Stromal cell of bone marrow (primary cell): Measurements from ENCODE around the gene REEP2.
A peak's percentile ranks its signal among the peaks of the same experiment; 100 is the strongest.
"Not testable (repeated sequence)": the region's sequence is repeated elsewhere in the genome, so short reads cannot be mapped to it uniquely, and the experiment has no call there.

ENCODE experiments used
- DNase-seq: peaks from one replicate; pipeline ENCODE4 v3.0.0-alpha.2; 2012; ENCODE audit warnings: low read depth

The REEP2 gene

GRCh38 chr5:138466125-138466899 is 27.5 kb downstream of the REEP2 start:
- no peak for DNase-seq

GRCh38 chr5:138466900-138467710 is 28.2 kb downstream of the REEP2 start:
- no peak for DNase-seq

- no peak for DNase-seq
Measured at GRCh38 chr5:138467711-138468132, 28.9 kb downstream of the REEP2 start.

GRCh38 chr5:138468133-138468965 is 29.5 kb downstream of the REEP2 start:
- DNase-seq, result no peak

- DNase-seq, result no peak
Measured at GRCh38 chr5:138468966-138469539, 30.2 kb downstream of the REEP2 start.

- peak; percentile 78 for DNase-seq
Measured at GRCh38 chr5:138469540-138470321, 30.9 kb downstream of the REEP2 start.

- no peak for DNase-seq
Measured at GRCh38 chr5:138470322-138471051, 31.6 kb downstream of the REEP2 start.

- DNase-seq, result no peak
Measured at GRCh38 chr5:138471052-138471361, 32.1 kb downstream of the REEP2 start.

GRCh38 chr5:138472353-138472752 is 33.5 kb downstream of the REEP2 start:
- DNase-seq, result no peak

- DNase-seq, result not testable (repeated sequence)
Measured at GRCh38 chr5:138473151-138473550, 34.3 kb downstream of the REEP2 start.

GRCh38 chr5:138476918-138477317 is 38.1 kb downstream of the REEP2 start:
- no peak for DNase-seq

- no peak for DNase-seq
Measured at GRCh38 chr5:138482638-138483037, 43.8 kb downstream of the REEP2 start.

- no peak for DNase-seq
Measured at GRCh38 chr5:138488481-138488945, 49.7 kb downstream of the REEP2 start.

- no peak for DNase-seq
Measured at GRCh38 chr5:138489683-138490061, 50.8 kb downstream of the REEP2 start.

GRCh38 chr5:138490648-138491283 is 51.9 kb downstream of the REEP2 start:
- no peak for DNase-seq

- no peak for DNase-seq
Measured at GRCh38 chr5:138491284-138491648, 52.4 kb downstream of the REEP2 start.

- peak; percentile 89 for DNase-seq
Measured at GRCh38 chr5:138491669-138492559, 53.1 kb downstream of the REEP2 start.

GRCh38 chr5:138492560-138493045 is 53.7 kb downstream of the REEP2 start:
- DNase-seq, result no peak

- no peak for DNase-seq
Measured at GRCh38 chr5:138495351-138495750, 56.5 kb downstream of the REEP2 start.
